Adipocyte (in vitro differentiated cells): ENCODE results near the gene RABL3.
"Not testable (repeated sequence)": the region's sequence is repeated elsewhere in the genome, so short reads cannot be mapped to it uniquely, and the experiment has no call there.

ENCODE experiments used
- DNase-seq: peaks from one replicate; pipeline ENCODE4 v3.0.0-alpha.2; 2015; ENCODE audit warnings: low read depth
- H3K27me3 ChIP-seq: replicated peaks from 2 replicates; pipeline ENCODE4 v1.7.0; 2013; ENCODE audit warnings: mild to moderate bottlenecking, low read length, moderate library complexity; ENCODE audit not compliant: control insufficient read depth, insufficient read depth
- H3K36me3 ChIP-seq: 2 replicates; pipeline ENCODE4 v1.7.0; 2013; ENCODE audit warnings: low read length, mild to moderate bottlenecking, moderate library complexity; ENCODE audit not compliant: control insufficient read depth, insufficient read depth, severe bottlenecking
- H3K4me1 ChIP-seq: 2 replicates; pipeline ENCODE4 v1.7.0; 2013; ENCODE audit warnings: mild to moderate bottlenecking, low read length, moderate library complexity; ENCODE audit not compliant: control insufficient read depth, insufficient read depth
- H3K4me3 ChIP-seq: 2 replicates; pipeline ENCODE4 v1.7.0; 2013; ENCODE audit warnings: mild to moderate bottlenecking, low read length, moderate library complexity
- H3K9ac ChIP-seq: 2 replicates; pipeline ENCODE4 v1.7.0; 2013; ENCODE audit warnings: mild to moderate bottlenecking, low read length, moderate library complexity
- H3K9me3 ChIP-seq: 2 replicates; pipeline ENCODE4 v1.7.0; 2013; ENCODE audit warnings: mild to moderate bottlenecking, low read length, moderate library complexity; ENCODE audit not compliant: control insufficient read depth

RABL3 gene

GRCh38 chr3:120742198-120742848, at the start of gene RABL3, which contains the start of gene GTF2E1:
TSS of gene RABL3 (minus strand) at chr3:120742516. CDS start at chr3:120742507, 9 bp downstream.
TSS of gene GTF2E1 (plus strand) at chr3:120742744. CDS start at chr3:120750553, 7,809 bp downstream.
- peak; percentile 100 for DNase-seq
- Histone ChIP-seq H3K36me3 (peaks cover 3% of the 10 kb centered on the region), H3K9ac (peak within 1 kb of the TSS; percentile 91), H3K27me3 (no peaks in the 10 kb centered on the region), H3K4me3 (peak within 1 kb of the TSS; percentile 91), H3K9me3 (no peaks in the 10 kb centered on the region), H3K4me1 (peaks cover 23% of the 10 kb centered on the region)

- Histone ChIP-seq H3K4me3 (no peak overlapping the region), H3K36me3 (no peaks in the 10 kb centered on the region), H3K27me3 (no peaks in the 10 kb centered on the region), H3K9ac (no peak overlapping the region), H3K9me3 (no peaks in the 10 kb centered on the region), H3K4me1 (peaks cover 4% of the 10 kb centered on the region)
- DNase-seq = no peak
These were observed 49.6 kb upstream of the RABL3 start for GRCh38 chr3:120791913-120792312.

GRCh38 chr3:120791010-120791409, 48.7 kb upstream of the RABL3 start:
- DNase-seq = no peak
- Histone ChIP-seq H3K27me3 (no peaks in the 10 kb centered on the region), H3K36me3 (no peaks in the 10 kb centered on the region), H3K9me3 (no peaks in the 10 kb centered on the region), H3K9ac (no peak overlapping the region), H3K4me3 (no peak overlapping the region), H3K4me1 (peaks cover 4% of the 10 kb centered on the region)

- H3K27me3 ChIP-seq, H3K4me1 ChIP-seq, H3K9me3 ChIP-seq, H3K9ac ChIP-seq, H3K4me3 ChIP-seq, H3K36me3 ChIP-seq: not testable (repeated sequence)
- DNase-seq = peak; percentile 57
These were observed 43.5 kb upstream of the RABL3 start for GRCh38 chr3:120785832-120786231.

GRCh38 chr3:120780977-120781376, 38.7 kb upstream of the RABL3 start:
- no peaks in the 10 kb centered on the region for H3K27me3 ChIP-seq
- DNase-seq = no peak
- H3K9me3 ChIP-seq = no peaks in the 10 kb centered on the region
- H3K4me3 ChIP-seq = no peak overlapping the region
- no peaks in the 10 kb centered on the region for H3K4me1 ChIP-seq
- H3K9ac ChIP-seq = no peak overlapping the region
- H3K36me3 ChIP-seq = peaks cover 28% of the 10 kb centered on the region

GRCh38 chr3:120778776-120779175, 36.5 kb upstream of the RABL3 start:
- no peaks in the 10 kb centered on the region for H3K9me3 ChIP-seq
- no peaks in the 10 kb centered on the region for H3K4me1 ChIP-seq
- H3K9ac ChIP-seq = no peak overlapping the region
- no peaks in the 10 kb centered on the region for H3K27me3 ChIP-seq
- no peak overlapping the region for H3K4me3 ChIP-seq
- DNase-seq = no peak
- peaks cover 40% of the 10 kb centered on the region for H3K36me3 ChIP-seq

GRCh38 chr3:120775411-120775810, 33.1 kb upstream of the RABL3 start:
- H3K36me3 ChIP-seq = peaks cover 44% of the 10 kb centered on the region
- H3K9me3 ChIP-seq = no peaks in the 10 kb centered on the region
- H3K27me3 ChIP-seq = no peaks in the 10 kb centered on the region
- no peak overlapping the region for H3K4me3 ChIP-seq
- no peak overlapping the region for H3K9ac ChIP-seq
- no peak for DNase-seq
- H3K4me1 ChIP-seq = no peaks in the 10 kb centered on the region

- no peak for DNase-seq
- no peaks in the 10 kb centered on the region for H3K4me1 ChIP-seq
- H3K9ac ChIP-seq = no peak overlapping the region
These were observed 31.6 kb upstream of the RABL3 start for GRCh38 chr3:120773932-120774331.

GRCh38 chr3:120772081-120772480, 29.8 kb upstream of the RABL3 start:
- Histone ChIP-seq H3K36me3 (peaks cover 36% of the 10 kb centered on the region), H3K4me1 (peaks cover 12% of the 10 kb centered on the region), H3K4me3 (no peak overlapping the region), H3K9me3 (no peaks in the 10 kb centered on the region), H3K27me3 (no peaks in the 10 kb centered on the region), H3K9ac (no peak overlapping the region)
- no peak for DNase-seq

More at GRCh38 chr3:120773932-120774331, 31.6 kb upstream of the RABL3 start:
- H3K9me3 ChIP-seq = no peaks in the 10 kb centered on the region
- H3K27me3 ChIP-seq = no peaks in the 10 kb centered on the region
- peaks cover 39% of the 10 kb centered on the region for H3K36me3 ChIP-seq
- H3K4me3 ChIP-seq = no peak overlapping the region

- Histone ChIP-seq H3K36me3 (peaks cover 24% of the 10 kb centered on the region), H3K9me3 (no peaks in the 10 kb centered on the region), H3K4me1 (peaks cover 17% of the 10 kb centered on the region), H3K4me3 (no peak overlapping the region), H3K27me3 (no peaks in the 10 kb centered on the region), H3K9ac (no peak overlapping the region)
- no peak for DNase-seq
These were observed 28.6 kb upstream of the RABL3 start for GRCh38 chr3:120770891-120771290.

- Histone ChIP-seq H3K9me3 (no peaks in the 10 kb centered on the region), H3K36me3 (peaks cover 13% of the 10 kb centered on the region), H3K4me1 (peaks cover 17% of the 10 kb centered on the region), H3K9ac (no peak overlapping the region), H3K27me3 (no peaks in the 10 kb centered on the region), H3K4me3 (no peak overlapping the region)
- no peak for DNase-seq
These were observed 27.1 kb upstream of the RABL3 start for GRCh38 chr3:120769436-120769835.

GRCh38 chr3:120767106-120767505, 24.8 kb upstream of the RABL3 start:
- DNase-seq = peak; percentile 32
- no peaks in the 10 kb centered on the region for H3K27me3 ChIP-seq
- H3K4me1 ChIP-seq = peaks cover 17% of the 10 kb centered on the region
- peaks cover 4% of the 10 kb centered on the region for H3K36me3 ChIP-seq
- no peak overlapping the region for H3K9ac ChIP-seq
- H3K4me3 ChIP-seq = no peak overlapping the region
- no peaks in the 10 kb centered on the region for H3K9me3 ChIP-seq
